MCF 10A (cell line): ENCODE results near the gene MUS81. TPM values are rescaled to one million over a fixed set of nuclear protein-coding genes. Genes with fewer than 3 reads are reported as not detected.
A peak's percentile ranks its signal among the peaks of the same experiment; 100 is the strongest.

ENCODE experiments used
- BruUV-seq: library from RNA; stranded (reverse); fragments of 400-500 nt; replicated peaks from 2 replicates; lab custom pipeline; 2021; lab: Mats Ljungman, UMichigan
- CTCF ChIA-PET: fragments of 300-600 bp; sonication (Branson Sonifier 250); formaldehyde crosslinking; extraction: SDS; loops from one replicate; lab custom pipeline; 2021; ENCODE audit warnings: antibody characterized with exemption, inconsistent platforms; lab: Yijun Ruan, JAX
- POLR2A ChIA-PET: fragments of 300-600, 350-650 bp; sonication (Branson Sonifier 250); formaldehyde crosslinking; extraction: SDS; loops from one replicate; lab custom pipeline; 2020; ENCODE audit warnings: antibody characterized with exemption, inconsistent platforms; lab: Yijun Ruan, JAX
- DNase-seq: peaks from one replicate; pipeline ENCODE4 v3.0.0-alpha.2; 2018; ENCODE audit not compliant: unreplicated experiment
- H3K27ac Mint-ChIP-seq: one replicate; pipeline ENCODE4 v1.8.0; 2022; ENCODE audit warnings: mild to moderate bottlenecking, low read depth, mixed read lengths; ENCODE audit not compliant: unreplicated experiment
- H3K27me3 Mint-ChIP-seq: one replicate; pipeline ENCODE4 v1.8.0; 2022; ENCODE audit warnings: mixed read lengths; ENCODE audit not compliant: insufficient read depth, unreplicated experiment
- H3K36me3 Mint-ChIP-seq: one replicate; pipeline ENCODE4 v1.8.0; 2022; ENCODE audit warnings: mild to moderate bottlenecking, moderate library complexity, mixed read lengths; ENCODE audit not compliant: insufficient read depth, unreplicated experiment
- H3K4me1 Mint-ChIP-seq: one replicate; pipeline ENCODE4 v1.8.0; 2022; ENCODE audit warnings: mixed read lengths; ENCODE audit not compliant: insufficient read depth, unreplicated experiment
- H3K4me3 Mint-ChIP-seq: one replicate; pipeline ENCODE4 v1.8.0; 2022; ENCODE audit warnings: mild to moderate bottlenecking, moderate library complexity, mixed read lengths; ENCODE audit not compliant: unreplicated experiment
- H3K9me3 Mint-ChIP-seq: one replicate; pipeline ENCODE4 v1.8.0; 2022; ENCODE audit warnings: mixed read lengths; ENCODE audit not compliant: unreplicated experiment
- intact Hi-C: fragments of 100-400 bp; cut with micrococcal nuclease; formaldehyde crosslinking; loops from 2 replicates; pipeline ENCODE4 v1.14.1; 2022
- total RNA-seq: library from RNA; stranded (reverse); gene quantifications from 2 replicates; pipeline ENCODE4 v1.2.3, GENCODE V29; 2022
- TF ChIP-seq, protein P1 (sequence below): fragments of 200-600 bp; IDR thresholded peaks from one replicate; pipeline ENCODE4 v1.8.0; 2022; ENCODE audit warnings: antibody characterized with exemption, mild to moderate bottlenecking; ENCODE audit not compliant: unreplicated experiment

MUS81 gene
- total RNA-seq, 1 experiment from 2014 or later = 77.6 TPM

DNA sequence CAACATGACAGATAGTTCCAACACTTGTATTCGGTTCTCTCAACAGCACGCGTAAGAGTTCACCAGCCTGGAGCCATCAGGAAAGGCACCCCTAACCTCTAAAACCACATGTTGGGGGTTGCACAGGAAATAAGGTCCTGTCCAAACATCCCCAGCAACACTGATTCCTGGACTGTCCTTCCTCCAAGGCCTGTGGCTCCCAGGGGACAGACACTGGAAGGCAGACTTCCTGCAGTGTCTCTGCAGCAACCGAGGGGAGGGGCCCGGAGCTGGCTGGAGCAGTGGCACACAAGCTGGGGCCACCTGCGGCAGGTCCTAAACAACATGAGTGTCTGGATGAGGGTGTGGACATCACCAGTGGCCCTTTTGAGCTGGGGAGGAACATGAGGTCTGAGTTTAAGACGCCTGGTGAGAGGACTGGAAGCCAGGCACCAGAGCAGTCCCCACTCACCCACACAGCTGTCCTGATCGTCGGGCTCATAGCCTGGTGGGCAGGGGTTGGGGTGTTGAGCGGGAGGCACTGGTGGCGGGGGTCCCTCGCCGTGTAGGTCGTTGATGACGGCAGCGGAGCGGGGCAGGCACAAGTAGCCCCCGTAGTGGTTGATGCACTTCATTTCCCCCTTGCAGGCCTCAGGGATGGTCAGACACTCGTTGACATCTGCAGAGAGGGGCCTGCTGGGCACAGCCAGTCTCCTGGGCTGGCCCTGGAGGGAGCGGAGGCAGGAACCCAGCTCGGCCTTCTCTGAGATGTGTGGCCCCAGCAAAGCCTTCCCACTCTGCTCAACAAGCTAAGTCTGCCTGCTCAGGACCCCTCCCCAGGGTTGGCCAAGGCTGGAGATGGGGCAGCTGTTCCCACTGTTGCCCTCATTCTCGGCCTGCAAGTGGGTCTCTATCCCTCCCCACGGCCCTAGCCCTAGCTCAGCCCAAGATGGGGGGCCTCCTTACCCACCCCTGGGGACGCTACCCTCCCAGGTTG is 10.8 kb downstream of the MUS81 start:
- intact Hi-C loops = no loop called here
- Mint-ChIP-seq H3K4me1 (peaks cover 7% of the 10 kb centered on the region), H3K27me3 (no peaks in the 10 kb centered on the region), H3K9me3 (no peaks in the 10 kb centered on the region), H3K4me3 (no peak overlapping the region), H3K27ac (no peak overlapping the region), H3K36me3 (peaks cover 8% of the 10 kb centered on the region)
- POLR2A ChIA-PET = interaction anchor here (0.7 to 4.6 kb wide), 7 partner anchors 11 to 268 kb away, joined by 3 to 57 read pairs (median 4); partner anchors contain the start of genes CCDC85B, CFL1, FIBP and MUS81
- TF ChIP-seq, protein P1, sequence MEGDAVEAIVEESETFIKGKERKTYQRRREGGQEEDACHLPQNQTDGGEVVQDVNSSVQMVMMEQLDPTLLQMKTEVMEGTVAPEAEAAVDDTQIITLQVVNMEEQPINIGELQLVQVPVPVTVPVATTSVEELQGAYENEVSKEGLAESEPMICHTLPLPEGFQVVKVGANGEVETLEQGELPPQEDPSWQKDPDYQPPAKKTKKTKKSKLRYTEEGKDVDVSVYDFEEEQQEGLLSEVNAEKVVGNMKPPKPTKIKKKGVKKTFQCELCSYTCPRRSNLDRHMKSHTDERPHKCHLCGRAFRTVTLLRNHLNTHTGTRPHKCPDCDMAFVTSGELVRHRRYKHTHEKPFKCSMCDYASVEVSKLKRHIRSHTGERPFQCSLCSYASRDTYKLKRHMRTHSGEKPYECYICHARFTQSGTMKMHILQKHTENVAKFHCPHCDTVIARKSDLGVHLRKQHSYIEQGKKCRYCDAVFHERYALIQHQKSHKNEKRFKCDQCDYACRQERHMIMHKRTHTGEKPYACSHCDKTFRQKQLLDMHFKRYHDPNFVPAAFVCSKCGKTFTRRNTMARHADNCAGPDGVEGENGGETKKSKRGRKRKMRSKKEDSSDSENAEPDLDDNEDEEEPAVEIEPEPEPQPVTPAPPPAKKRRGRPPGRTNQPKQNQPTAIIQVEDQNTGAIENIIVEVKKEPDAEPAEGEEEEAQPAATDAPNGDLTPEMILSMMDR = no peak
- CTCF ChIA-PET = interaction anchor here (1.3 to 4.5 kb wide), 4 partner anchors 11 to 174 kb away, joined by 4 to 41 read pairs (median 11); partner anchors contain the start of gene MUS81
- DNase-seq = no peak
- no TSS peak for BruUV-seq

DNA sequence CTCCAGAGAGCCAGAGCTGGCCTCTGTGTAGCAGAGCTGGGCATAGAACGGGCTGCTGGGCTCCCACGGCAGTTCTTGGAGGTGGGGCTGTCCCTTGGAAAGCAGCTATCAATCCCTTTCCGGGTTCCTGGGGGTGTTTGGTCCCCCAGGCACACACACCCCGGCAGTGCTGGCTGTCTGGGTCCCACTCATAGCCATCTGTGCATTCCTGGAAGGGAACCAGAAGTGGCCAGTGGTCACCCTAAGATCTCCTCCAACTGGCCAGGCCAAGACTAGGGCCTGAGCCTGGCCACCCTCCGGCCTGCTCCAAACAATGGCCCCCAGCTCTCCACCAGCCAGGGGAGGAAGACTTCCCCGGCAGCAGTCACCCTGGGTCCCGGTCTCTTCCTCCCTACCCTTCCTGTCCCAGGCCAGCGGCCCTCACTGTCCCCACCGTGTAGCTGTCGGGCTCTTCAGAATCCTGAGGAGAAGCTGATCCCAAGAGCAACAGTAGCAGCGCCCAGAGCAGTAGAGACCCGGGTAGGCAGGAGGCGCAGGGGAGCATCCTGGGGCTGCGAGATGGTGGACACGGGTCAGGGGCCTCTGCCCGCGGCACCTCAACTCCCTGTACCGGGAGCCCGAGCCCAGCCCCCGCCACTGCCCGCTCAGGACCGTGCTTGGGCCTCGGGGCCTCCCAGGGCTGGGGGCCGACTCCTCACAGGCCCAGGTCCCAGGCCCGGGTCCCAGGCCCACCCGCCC is 11.7 kb downstream of the MUS81 start:
- no peaks in the 10 kb centered on the region for H3K27me3 Mint-ChIP-seq
- no TSS peak for BruUV-seq
- H3K4me3 Mint-ChIP-seq = peak overlapping the region; percentile 14
- CTCF ChIA-PET = interaction anchor here (1.3 to 4.5 kb wide), 4 partner anchors 12 to 173 kb away, joined by 4 to 41 read pairs (median 11); partner anchors contain the start of gene MUS81
- TF ChIP-seq, protein P1 = no peak
- H3K27ac Mint-ChIP-seq = no peak overlapping the region
- intact Hi-C loops = no loop called here
- H3K4me1 Mint-ChIP-seq = peaks cover 7% of the 10 kb centered on the region
- no peak for DNase-seq
- peaks cover 5% of the 10 kb centered on the region for H3K36me3 Mint-ChIP-seq
- no peaks in the 10 kb centered on the region for H3K9me3 Mint-ChIP-seq
- POLR2A ChIA-PET = interaction anchor here (0.6 to 4.6 kb wide), 9 partner anchors 12 to 269 kb away, joined by 3 to 57 read pairs (median 3); partner anchors contain the start of genes CATSPER1, CCDC85B, CFL1 and FIBP

DNA sequence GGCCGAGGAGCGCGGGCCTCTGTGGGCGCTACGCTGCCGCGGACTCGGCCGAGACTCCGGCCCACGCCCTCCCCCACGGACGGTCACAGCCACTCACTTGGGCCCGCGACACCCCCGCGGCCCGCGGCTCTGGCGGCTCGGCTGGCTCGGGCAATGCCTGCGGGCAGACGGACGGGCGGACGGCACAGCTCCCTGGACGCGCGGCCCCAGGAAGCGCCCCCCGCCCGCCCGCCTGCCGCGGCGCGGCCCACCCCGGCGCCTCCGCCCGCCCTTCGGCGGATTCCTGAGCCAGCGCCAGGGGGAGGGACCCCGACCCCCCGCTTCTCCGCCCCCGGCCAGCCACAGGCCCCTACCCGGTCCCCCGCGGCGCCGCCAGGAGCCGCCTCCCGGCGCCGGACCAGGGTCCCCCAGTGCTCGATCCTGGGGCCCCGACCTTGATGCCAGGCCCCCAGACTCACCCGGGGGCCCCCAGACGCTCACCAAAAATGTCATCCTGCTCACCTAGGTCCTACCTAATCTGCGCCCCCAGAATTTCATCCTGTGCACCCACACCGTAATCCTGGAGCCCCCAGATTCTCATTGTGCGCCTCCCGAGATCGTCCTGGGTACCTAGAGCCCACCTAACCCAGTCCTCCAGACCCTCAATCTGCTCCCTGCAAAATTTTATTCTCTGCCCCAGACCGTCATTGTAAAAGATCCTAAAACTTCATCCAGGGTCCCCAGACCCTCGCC is 12.5 kb downstream of the MUS81 start, which contains the start of gene EFEMP2:
Gene EFEMP2 (minus strand): TSS at position 215 of the 732 bp plus-strand sequence. CDS start 446 bp downstream, outside the sequence.
- H3K4me1 Mint-ChIP-seq = peaks cover 7% of the 10 kb centered on the region
- ChIA-PET CTCF (interaction anchor here (1.8 to 4.5 kb wide), 3 partner anchors 12 to 13 kb away, joined by 15 to 41 read pairs (median 20); partner anchors contain the start of gene MUS81), POLR2A (interaction anchor here (0.7 to 4.6 kb wide), 7 partner anchors 13 to 258 kb away, joined by 3 to 57 read pairs (median 4); partner anchors contain the start of genes CATSPER1, CCDC85B, CFL1 and FIBP)
- H3K36me3 Mint-ChIP-seq = no peaks in the 10 kb centered on the region
- peak within 1 kb of the TSS; percentile 78 for H3K4me3 Mint-ChIP-seq
- H3K27ac Mint-ChIP-seq = peak within 1 kb of the TSS; percentile 87
- BruUV-seq = no TSS peak
- DNase-seq = no peak
- TF ChIP-seq, protein P1 = no peak
- no peaks in the 10 kb centered on the region for H3K9me3 Mint-ChIP-seq
- no peaks in the 10 kb centered on the region for H3K27me3 Mint-ChIP-seq
- intact Hi-C loops = no loop called here
